Measurements from ENCODE around the gene IL9R. TPM values are rescaled to one million over a fixed set of nuclear protein-coding genes. Genes with fewer than 3 reads are reported as not detected.

IL9R gene
- total RNA-seq, 1 donor from 2014 or later = not detected

DNA sequence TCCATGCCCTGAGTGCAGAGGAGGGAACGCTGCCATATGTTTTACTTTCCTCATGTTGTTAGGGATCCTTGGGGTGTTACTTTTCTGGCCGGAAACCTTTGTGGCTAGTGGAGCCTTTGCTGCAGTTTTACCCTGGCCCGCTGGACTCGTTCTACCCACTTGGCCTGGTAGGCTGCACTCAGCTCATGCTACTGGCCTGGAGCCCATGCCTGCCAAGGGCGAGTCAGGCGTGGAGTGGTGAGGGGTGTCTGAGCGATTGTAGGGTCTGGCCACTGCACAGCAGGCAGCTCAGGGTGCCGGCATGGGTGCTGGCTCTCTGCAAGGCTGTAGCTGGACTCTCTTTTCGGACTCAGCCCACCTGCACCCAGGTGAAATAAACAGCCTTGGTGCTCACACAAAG is 41.4 kb upstream of the IL9R start:
- no peaks in the 10 kb centered on the region for H3K4me1 ChIP-seq
- H3K36me3 ChIP-seq = no peaks in the 10 kb centered on the region
- TF ChIP-seq, protein P1, sequence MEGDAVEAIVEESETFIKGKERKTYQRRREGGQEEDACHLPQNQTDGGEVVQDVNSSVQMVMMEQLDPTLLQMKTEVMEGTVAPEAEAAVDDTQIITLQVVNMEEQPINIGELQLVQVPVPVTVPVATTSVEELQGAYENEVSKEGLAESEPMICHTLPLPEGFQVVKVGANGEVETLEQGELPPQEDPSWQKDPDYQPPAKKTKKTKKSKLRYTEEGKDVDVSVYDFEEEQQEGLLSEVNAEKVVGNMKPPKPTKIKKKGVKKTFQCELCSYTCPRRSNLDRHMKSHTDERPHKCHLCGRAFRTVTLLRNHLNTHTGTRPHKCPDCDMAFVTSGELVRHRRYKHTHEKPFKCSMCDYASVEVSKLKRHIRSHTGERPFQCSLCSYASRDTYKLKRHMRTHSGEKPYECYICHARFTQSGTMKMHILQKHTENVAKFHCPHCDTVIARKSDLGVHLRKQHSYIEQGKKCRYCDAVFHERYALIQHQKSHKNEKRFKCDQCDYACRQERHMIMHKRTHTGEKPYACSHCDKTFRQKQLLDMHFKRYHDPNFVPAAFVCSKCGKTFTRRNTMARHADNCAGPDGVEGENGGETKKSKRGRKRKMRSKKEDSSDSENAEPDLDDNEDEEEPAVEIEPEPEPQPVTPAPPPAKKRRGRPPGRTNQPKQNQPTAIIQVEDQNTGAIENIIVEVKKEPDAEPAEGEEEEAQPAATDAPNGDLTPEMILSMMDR (IDR thresholded peaks at IDR 0.05) = no peak
- TF ChIP-seq POLR2A (IDR thresholded peaks at IDR 0.05) (no peak), POLR2AphosphoS5 (IDR thresholded peaks at IDR 0.05; ENCODE audit: insufficient read depth in 1 of 2, low read depth in 1 of 2) (no peak)
- no peak overlapping the region for H3K4me3 ChIP-seq
- no peak for DNase-seq (ENCODE audit: extremely low spot score in 2 of 2)
- H3K27me3 ChIP-seq = no peaks in the 10 kb centered on the region
- H3K9me3 ChIP-seq = no peaks in the 10 kb centered on the region
- no peak overlapping the region for H3K27ac ChIP-seq
- intact Hi-C loops (cut with DNase I) = no loop called here

GRCh38 chrX:155956649-155957048 is 40.8 kb upstream of the IL9R start:
- H3K36me3 ChIP-seq = no peaks in the 10 kb centered on the region
- TF ChIP-seq POLR2AphosphoS5 (IDR thresholded peaks at IDR 0.05; ENCODE audit: insufficient read depth in 1 of 2, low read depth in 1 of 2) (no peak), POLR2A (IDR thresholded peaks at IDR 0.05) (no peak)
- TF ChIP-seq, protein P1 (IDR thresholded peaks at IDR 0.05) = no peak
- H3K27ac ChIP-seq = no peak overlapping the region
- intact Hi-C loops (cut with DNase I) = no loop called here
- DNase-seq (ENCODE audit: extremely low spot score in 2 of 2) = no peak
- no peak overlapping the region for H3K4me3 ChIP-seq
- H3K4me1 ChIP-seq = no peaks in the 10 kb centered on the region
- no peaks in the 10 kb centered on the region for H3K9me3 ChIP-seq
- no peaks in the 10 kb centered on the region for H3K27me3 ChIP-seq

- TF ChIP-seq POLR2A (IDR thresholded peaks at IDR 0.05) (no peak), POLR2AphosphoS5 (IDR thresholded peaks at IDR 0.05; ENCODE audit: insufficient read depth in 1 of 2, low read depth in 1 of 2) (no peak)
- TF ChIP-seq, protein P1 (IDR thresholded peaks at IDR 0.05) = no peak
Measured at GRCh38 chrX:155957843-155958242, 39.7 kb upstream of the IL9R start.

DNA sequence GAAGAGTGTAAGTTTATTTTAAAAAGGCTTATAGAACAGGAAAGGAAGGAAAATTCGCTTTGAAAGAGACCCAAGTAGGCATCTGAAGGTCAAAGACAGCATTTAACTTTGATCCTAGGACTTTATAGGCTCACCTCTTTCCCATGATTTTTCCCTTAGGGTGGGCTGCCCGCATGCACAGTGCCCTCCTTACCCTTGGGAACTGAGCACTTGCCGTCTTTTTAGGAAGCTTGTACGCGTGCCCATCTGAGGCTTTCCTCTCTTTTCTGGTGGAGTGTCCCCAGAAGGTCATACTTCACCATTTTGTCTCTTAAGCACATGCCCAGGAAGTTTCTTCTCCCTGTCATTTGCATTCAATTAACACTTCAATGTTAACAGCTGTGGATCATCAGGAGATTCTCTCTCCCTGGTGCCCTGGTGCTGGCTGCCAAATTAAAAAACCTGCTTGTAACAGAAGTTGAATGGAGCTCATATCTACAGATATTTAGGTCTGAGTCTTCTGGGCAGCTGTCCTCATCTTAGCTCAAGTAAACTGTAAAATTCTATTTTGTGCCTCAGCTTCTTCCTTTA is 38.4 kb upstream of the IL9R start:
- TF ChIP-seq POLR2AphosphoS5 (IDR thresholded peaks at IDR 0.05; ENCODE audit: insufficient read depth in 1 of 2, low read depth in 1 of 2) (no peak), POLR2A (IDR thresholded peaks at IDR 0.05) (no peak)
- TF ChIP-seq, protein P1 (IDR thresholded peaks at IDR 0.05) = no peak

More at GRCh38 chrX:155957843-155958242, 39.7 kb upstream of the IL9R start:
- intact Hi-C loops (cut with DNase I) = no loop called here
- Histone ChIP-seq H3K4me1 (no peaks in the 10 kb centered on the region), H3K27ac (no peak overlapping the region), H3K27me3 (no peaks in the 10 kb centered on the region), H3K4me3 (no peak overlapping the region), H3K36me3 (no peaks in the 10 kb centered on the region), H3K9me3 (no peaks in the 10 kb centered on the region)
- DNase-seq (ENCODE audit: extremely low spot score in 2 of 2) = no peak

DNA sequence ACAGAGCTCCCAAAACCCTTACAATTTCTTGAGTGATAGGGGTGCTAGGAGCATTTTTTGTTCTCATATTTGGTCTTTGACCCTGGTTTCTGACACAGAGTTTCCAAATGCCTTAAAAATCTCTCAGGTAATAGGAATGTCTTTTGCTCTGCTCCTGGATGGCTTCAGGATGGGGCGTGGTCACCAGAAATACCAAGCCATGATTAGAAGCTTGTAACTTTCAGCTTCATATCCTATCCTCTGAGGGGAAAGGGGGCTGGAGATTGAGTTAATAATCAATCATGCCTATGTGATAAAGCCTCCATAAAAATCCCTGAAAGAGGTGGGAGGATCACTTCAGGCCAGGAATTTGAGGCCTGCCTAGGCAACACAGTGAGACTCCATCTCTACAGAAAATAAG is 34.6 kb upstream of the IL9R start:
- Histone ChIP-seq H3K36me3 (no peaks in the 10 kb centered on the region), H3K4me1 (no peaks in the 10 kb centered on the region), H3K9me3 (no peaks in the 10 kb centered on the region), H3K27ac (no peak overlapping the region), H3K4me3 (no peak overlapping the region), H3K27me3 (no peaks in the 10 kb centered on the region)
- no peak for DNase-seq (ENCODE audit: extremely low spot score in 2 of 2)
- intact Hi-C loops (cut with DNase I) = no loop called here
- TF ChIP-seq, protein P1 (IDR thresholded peaks at IDR 0.05) = no peak
- TF ChIP-seq POLR2AphosphoS5 (IDR thresholded peaks at IDR 0.05; ENCODE audit: insufficient read depth in 1 of 2, low read depth in 1 of 2) (no peak), POLR2A (IDR thresholded peaks at IDR 0.05) (no peak)

More for the DNA sequence above, 38.4 kb upstream of the IL9R start:
- no peak overlapping the region for H3K27ac ChIP-seq
- no peaks in the 10 kb centered on the region for H3K9me3 ChIP-seq
- no peaks in the 10 kb centered on the region for H3K4me1 ChIP-seq
- DNase-seq (ENCODE audit: extremely low spot score in 2 of 2) = no peak
- no peaks in the 10 kb centered on the region for H3K27me3 ChIP-seq
- H3K4me3 ChIP-seq = no peak overlapping the region
- no peaks in the 10 kb centered on the region for H3K36me3 ChIP-seq
- intact Hi-C loops (cut with DNase I) = no loop called here
